Hepatocyte (in vitro differentiated cells): ENCODE data around the gene MMS19.

Source experiments
- EZH2 ChIP-seq: fragments of 200-600 bp; sonication (generic); IDR thresholded peaks from 2 replicates; pipeline ENCODE4 v1.6.1; 2016; ENCODE audit warnings: antibody characterized with exemption, mild to moderate bottlenecking, borderline replicate concordance
- TF ChIP-seq, protein P1 (sequence below): fragments of 200-600 bp; sonication (generic); IDR thresholded peaks from 2 replicates; pipeline ENCODE4 v1.5.1; 2016; ENCODE audit warnings: antibody characterized with exemption, mild to moderate bottlenecking; ENCODE audit not compliant: poor library complexity

DNA sequence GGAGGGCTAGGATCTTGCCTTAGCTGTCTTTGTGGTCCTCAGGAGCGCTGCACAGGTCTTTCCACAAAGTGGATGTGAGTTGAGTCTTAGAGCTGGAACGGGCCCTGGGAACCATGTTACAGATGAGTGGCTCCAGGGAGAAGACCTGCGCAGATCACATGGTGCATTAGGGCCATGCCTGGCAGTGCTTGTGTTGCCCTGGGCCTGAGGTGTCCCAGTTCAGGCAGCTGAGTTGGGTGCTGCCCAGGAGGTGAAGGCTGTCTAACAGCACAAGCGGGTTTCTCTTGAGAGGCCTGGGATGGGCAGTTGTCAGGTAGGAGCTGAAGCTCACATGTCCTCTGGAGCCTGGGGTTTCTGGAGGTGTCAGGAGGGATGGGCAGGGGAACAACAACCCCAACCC lies 40.6 kb upstream of the MMS19 start:
- TF ChIP-seq, protein P1, sequence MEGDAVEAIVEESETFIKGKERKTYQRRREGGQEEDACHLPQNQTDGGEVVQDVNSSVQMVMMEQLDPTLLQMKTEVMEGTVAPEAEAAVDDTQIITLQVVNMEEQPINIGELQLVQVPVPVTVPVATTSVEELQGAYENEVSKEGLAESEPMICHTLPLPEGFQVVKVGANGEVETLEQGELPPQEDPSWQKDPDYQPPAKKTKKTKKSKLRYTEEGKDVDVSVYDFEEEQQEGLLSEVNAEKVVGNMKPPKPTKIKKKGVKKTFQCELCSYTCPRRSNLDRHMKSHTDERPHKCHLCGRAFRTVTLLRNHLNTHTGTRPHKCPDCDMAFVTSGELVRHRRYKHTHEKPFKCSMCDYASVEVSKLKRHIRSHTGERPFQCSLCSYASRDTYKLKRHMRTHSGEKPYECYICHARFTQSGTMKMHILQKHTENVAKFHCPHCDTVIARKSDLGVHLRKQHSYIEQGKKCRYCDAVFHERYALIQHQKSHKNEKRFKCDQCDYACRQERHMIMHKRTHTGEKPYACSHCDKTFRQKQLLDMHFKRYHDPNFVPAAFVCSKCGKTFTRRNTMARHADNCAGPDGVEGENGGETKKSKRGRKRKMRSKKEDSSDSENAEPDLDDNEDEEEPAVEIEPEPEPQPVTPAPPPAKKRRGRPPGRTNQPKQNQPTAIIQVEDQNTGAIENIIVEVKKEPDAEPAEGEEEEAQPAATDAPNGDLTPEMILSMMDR, result no peak
- no peak for TF ChIP-seq EZH2
